ENCODE data around the gene PHACTR2. TPM values are rescaled to one million over a fixed set of nuclear protein-coding genes. Genes with fewer than 3 reads are reported as not detected.

The PHACTR2 gene
- total RNA-seq, 1 experiment from 2014 or later: 27.6 TPM

GRCh38 chr6:143652841-143653331 is 24.9 kb upstream of the PHACTR2 start:
- H3K27me3 ChIP-seq (ENCODE audit: insufficient read depth, low read length): no peaks in the 10 kb centered on the region
- intact Hi-C loops (cut with micrococcal nuclease): no loop called here
- H3K4me1 ChIP-seq (ENCODE audit: control insufficient read depth in 1 of 2, insufficient read depth in 2 of 2, low read length in 2 of 2): no peaks in the 10 kb centered on the region
- H3K36me3 ChIP-seq (ENCODE audit: control insufficient read depth in 1 of 2, insufficient read depth in 2 of 2, low read length in 2 of 2): no peaks in the 10 kb centered on the region
- H3K4me2 ChIP-seq (ENCODE audit: low read length): no peak overlapping the region
- no peak overlapping the region for H3K9ac ChIP-seq (ENCODE audit: low read length)
- H3K27ac ChIP-seq (ENCODE audit: low read depth, low read length): no peak overlapping the region
- H4K20me1 ChIP-seq (ENCODE audit: insufficient read depth): no peaks in the 10 kb centered on the region
- no TSS peak for BruUV-seq (replicated peaks)
- no peaks in the 10 kb centered on the region for H3K9me2 ChIP-seq (ENCODE audit: insufficient read depth)
- no peaks in the 10 kb centered on the region for H3K79me2 ChIP-seq (ENCODE audit: insufficient read depth, low read length)
- no peak overlapping the region for H2AFZ ChIP-seq (ENCODE audit: low read depth, low read length, poor library complexity, severe bottlenecking)
- no peak overlapping the region for H3K4me3 ChIP-seq (replicated peaks in 1 of 2; ENCODE audit: low read depth in 1 of 2, low read length in 2 of 2)
- RAD21 ChIA-PET (ENCODE audit: low non-redundant PET in 1 of 2, low total read pairs in 2 of 2, uncharacterized antibody in 2 of 2, unreplicated experiment in 2 of 2): no interaction called here
- TF ChIP-seq ZNF274 (IDR thresholded peaks at IDR 0.05; ENCODE audit: low read depth, low read length) (no peak), SRF (IDR thresholded peaks at IDR 0.05; ENCODE audit: low read depth) (no peak), MAX (IDR thresholded peaks at IDR 0.05) (no peak), ATF3 (IDR thresholded peaks at IDR 0.05) (no peak), TCF7L2 (IDR thresholded peaks at IDR 0.05; ENCODE audit: borderline replicate concordance, extremely low read depth, insufficient read depth, insufficient read length) (no peak), CBX3 (IDR thresholded peaks at IDR 0.05; ENCODE audit: low read depth) (no peak), ELF1 (IDR thresholded peaks at IDR 0.05; ENCODE audit: borderline replicate concordance, low read depth) (no peak), EZH2phosphoT487 (IDR thresholded peaks at IDR 0.05; ENCODE audit: borderline replicate concordance) (no peak), EGR1 (IDR thresholded peaks at IDR 0.05; ENCODE audit: low read depth) (no peak), POLR2AphosphoS5 (IDR thresholded peaks at IDR 0.05; ENCODE audit: low read depth, low read length) (no peak), RAD21 (IDR thresholded peaks at IDR 0.05; ENCODE audit: low read depth) (no peak), REST (IDR thresholded peaks at IDR 0.05; ENCODE audit: low read depth) (no peak)
- CTCF ChIA-PET: no interaction called here
- no peak for DNase-seq (ENCODE audit: low read depth, low spot score)
- H3K9me3 ChIP-seq (ENCODE audit: control insufficient read depth in 1 of 2, insufficient read depth in 1 of 2, low read depth in 1 of 2, low read length in 2 of 2): no peaks in the 10 kb centered on the region; a peak in 1 of 4 replicates
- POLR2A ChIA-PET: no interaction called here
- no peak for ATAC-seq
